ENCODE measurements around the gene ERVFRD-1.

The ERVFRD-1 gene

GRCh38 chr6:11130605-11131004 lies 19.1 kb upstream of the ERVFRD-1 start:
- no peak for ATAC-seq
- no peak for TF ChIP-seq TCF4 (CRISPR knock-in tag; IDR thresholded peaks at IDR 0.05; ENCODE audit: borderline replicate concordance)
- TF ChIP-seq SNAI2 (CRISPR knock-in tag; IDR thresholded peaks at IDR 0.05): no peak
- TF ChIP-seq, protein P1, sequence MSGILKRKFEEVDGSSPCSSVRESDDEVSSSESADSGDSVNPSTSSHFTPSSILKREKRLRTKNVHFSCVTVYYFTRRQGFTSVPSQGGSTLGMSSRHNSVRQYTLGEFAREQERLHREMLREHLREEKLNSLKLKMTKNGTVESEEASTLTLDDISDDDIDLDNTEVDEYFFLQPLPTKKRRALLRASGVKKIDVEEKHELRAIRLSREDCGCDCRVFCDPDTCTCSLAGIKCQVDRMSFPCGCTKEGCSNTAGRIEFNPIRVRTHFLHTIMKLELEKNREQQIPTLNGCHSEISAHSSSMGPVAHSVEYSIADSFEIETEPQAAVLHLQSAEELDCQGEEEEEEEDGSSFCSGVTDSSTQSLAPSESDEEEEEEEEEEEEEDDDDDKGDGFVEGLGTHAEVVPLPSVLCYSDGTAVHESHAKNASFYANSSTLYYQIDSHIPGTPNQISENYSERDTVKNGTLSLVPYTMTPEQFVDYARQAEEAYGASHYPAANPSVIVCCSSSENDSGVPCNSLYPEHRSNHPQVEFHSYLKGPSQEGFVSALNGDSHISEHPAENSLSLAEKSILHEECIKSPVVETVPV (CRISPR knock-in tag; IDR thresholded peaks at IDR 0.05): no peak
- no peak for TF ChIP-seq CSDC2 (CRISPR knock-in tag; IDR thresholded peaks at IDR 0.05)
- TF ChIP-seq PPARA (CRISPR knock-in tag; IDR thresholded peaks at IDR 0.05; ENCODE audit: borderline replicate concordance): no peak

GRCh38 chr6:11129908-11130565 lies 18.5 kb upstream of the ERVFRD-1 start:
- no peak for ATAC-seq
- TF ChIP-seq ISL1 (CRISPR knock-in tag; IDR thresholded peaks at IDR 0.05) (no peak), PPARA (CRISPR knock-in tag; IDR thresholded peaks at IDR 0.05; ENCODE audit: borderline replicate concordance) (no peak), CREB5 (CRISPR knock-in tag; IDR thresholded peaks at IDR 0.05; ENCODE audit: low read depth) (no peak), ZC3H10 (CRISPR knock-in tag; IDR thresholded peaks at IDR 0.05) (no peak), OSR1 (CRISPR knock-in tag; IDR thresholded peaks at IDR 0.05) (no peak), TCF4 (CRISPR knock-in tag; IDR thresholded peaks at IDR 0.05; ENCODE audit: borderline replicate concordance) (no peak), ZFP3 (CRISPR knock-in tag; IDR thresholded peaks at IDR 0.05) (no peak), ZNF565 (CRISPR knock-in tag; conservative IDR thresholded peaks at IDR 0.05; ENCODE audit: low read depth) (no peak), GLIS3 (CRISPR knock-in tag; IDR thresholded peaks at IDR 0.05) (no peak), TSHZ2 (CRISPR knock-in tag; IDR thresholded peaks at IDR 0.05) (no peak), CSDC2 (CRISPR knock-in tag; IDR thresholded peaks at IDR 0.05) (no peak), POU6F1 (CRISPR knock-in tag; IDR thresholded peaks at IDR 0.05; ENCODE audit: borderline replicate concordance, low read depth) (no peak), SNAI2 (CRISPR knock-in tag; IDR thresholded peaks at IDR 0.05) (no peak), ARNTL (CRISPR knock-in tag; IDR thresholded peaks at IDR 0.05; ENCODE audit: borderline replicate concordance, low read depth) (no peak), ZFP30 (CRISPR knock-in tag; IDR thresholded peaks at IDR 0.05) (no peak)
- TF ChIP-seq, protein P2, sequence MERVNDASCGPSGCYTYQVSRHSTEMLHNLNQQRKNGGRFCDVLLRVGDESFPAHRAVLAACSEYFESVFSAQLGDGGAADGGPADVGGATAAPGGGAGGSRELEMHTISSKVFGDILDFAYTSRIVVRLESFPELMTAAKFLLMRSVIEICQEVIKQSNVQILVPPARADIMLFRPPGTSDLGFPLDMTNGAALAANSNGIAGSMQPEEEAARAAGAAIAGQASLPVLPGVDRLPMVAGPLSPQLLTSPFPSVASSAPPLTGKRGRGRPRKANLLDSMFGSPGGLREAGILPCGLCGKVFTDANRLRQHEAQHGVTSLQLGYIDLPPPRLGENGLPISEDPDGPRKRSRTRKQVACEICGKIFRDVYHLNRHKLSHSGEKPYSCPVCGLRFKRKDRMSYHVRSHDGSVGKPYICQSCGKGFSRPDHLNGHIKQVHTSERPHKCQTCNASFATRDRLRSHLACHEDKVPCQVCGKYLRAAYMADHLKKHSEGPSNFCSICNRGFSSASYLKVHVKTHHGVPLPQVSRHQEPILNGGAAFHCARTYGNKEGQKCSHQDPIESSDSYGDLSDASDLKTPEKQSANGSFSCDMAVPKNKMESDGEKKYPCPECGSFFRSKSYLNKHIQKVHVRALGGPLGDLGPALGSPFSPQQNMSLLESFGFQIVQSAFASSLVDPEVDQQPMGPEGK (CRISPR knock-in tag; IDR thresholded peaks at IDR 0.05; ENCODE audit: borderline replicate concordance): no peak

DNA sequence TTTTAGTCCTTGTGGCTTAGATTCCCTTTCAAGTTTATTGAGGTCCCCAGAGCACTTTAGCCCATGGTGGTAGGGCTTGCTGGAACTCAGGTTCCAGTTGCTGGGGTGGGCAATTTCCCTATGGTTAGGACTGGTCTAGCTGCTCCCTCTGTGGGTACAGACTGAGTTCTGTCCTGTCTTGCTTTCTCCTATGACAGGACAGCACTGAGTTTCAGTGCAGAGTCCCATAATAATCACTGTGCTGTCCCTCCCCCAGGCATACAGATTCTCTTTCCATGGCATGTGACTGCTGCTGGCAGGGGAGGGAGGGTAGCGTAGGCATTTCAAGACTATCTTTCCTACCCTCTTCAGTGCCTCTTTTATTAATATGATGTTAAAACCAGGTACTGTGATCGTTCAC lies 17.1 kb upstream of the ERVFRD-1 start:
- ATAC-seq: no peak
- TF ChIP-seq ZNF8 (CRISPR knock-in tag; IDR thresholded peaks at IDR 0.05) (no peak), TOX (CRISPR knock-in tag; IDR thresholded peaks at IDR 0.05; ENCODE audit: borderline replicate concordance) (no peak), ZC3H10 (CRISPR knock-in tag; IDR thresholded peaks at IDR 0.05) (no peak), SNAI2 (CRISPR knock-in tag; IDR thresholded peaks at IDR 0.05) (no peak), RARB (CRISPR knock-in tag; IDR thresholded peaks at IDR 0.05) (no peak), CSDC2 (CRISPR knock-in tag; IDR thresholded peaks at IDR 0.05) (no peak), ZFP30 (CRISPR knock-in tag; IDR thresholded peaks at IDR 0.05) (no peak), POU6F1 (CRISPR knock-in tag; IDR thresholded peaks at IDR 0.05; ENCODE audit: borderline replicate concordance, low read depth) (no peak)
- TF ChIP-seq, protein P2 (CRISPR knock-in tag; IDR thresholded peaks at IDR 0.05; ENCODE audit: borderline replicate concordance): no peak

All from SK-N-SH treated with all-trans-retinoic acid at 6 μM for 48 hours (cell line).